Sigmoid colon (tissue), 3 donors: ENCODE data around the gene CHERP.

ENCODE experiments used
- POLR2A ChIP-seq, 2 donors: fragments of 450-650 bp; IDR thresholded peaks; one replicate each; pipeline ENCODE4 v1.6.1; 2016; ENCODE audit warnings: antibody characterized with exemption in 2 of 2, mild to moderate bottlenecking in 2 of 2, moderate library complexity in 2 of 2
- TF ChIP-seq, protein P1 (sequence below), 4 experiments: fragments of 450-650 bp in 3 of 4; fragments of 200-600 bp in 1 of 4; IDR thresholded peaks; one replicate each; pipeline ENCODE4 v1.5.1; 2016 to 2019; ENCODE audit warnings: antibody characterized with exemption in 4 of 4, mild to moderate bottlenecking in 3 of 4, moderate library complexity in 2 of 4

DNA sequence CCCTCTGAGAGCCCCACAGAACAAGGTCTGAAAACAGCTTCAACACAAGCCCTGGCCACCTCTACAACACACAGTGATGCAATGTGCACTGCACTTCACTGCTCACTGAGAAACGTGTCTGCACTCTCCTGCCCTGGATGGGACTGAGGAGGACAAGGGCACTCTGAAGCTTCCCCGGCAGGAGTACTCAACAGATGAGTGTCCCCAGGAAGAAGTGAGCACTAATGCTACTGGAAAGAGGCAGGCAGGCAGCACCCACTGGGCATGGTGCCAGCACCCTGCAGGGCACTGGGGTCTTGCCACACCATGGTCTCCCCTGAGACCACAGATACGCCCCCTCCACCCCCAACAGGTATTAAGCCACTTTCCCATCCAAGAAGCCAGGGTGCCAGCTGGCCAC, 47.7 kb upstream of the CHERP start:
- TF ChIP-seq POLR2A (IDR thresholded peaks at IDR 0.05) = no peak
- TF ChIP-seq, protein P1, sequence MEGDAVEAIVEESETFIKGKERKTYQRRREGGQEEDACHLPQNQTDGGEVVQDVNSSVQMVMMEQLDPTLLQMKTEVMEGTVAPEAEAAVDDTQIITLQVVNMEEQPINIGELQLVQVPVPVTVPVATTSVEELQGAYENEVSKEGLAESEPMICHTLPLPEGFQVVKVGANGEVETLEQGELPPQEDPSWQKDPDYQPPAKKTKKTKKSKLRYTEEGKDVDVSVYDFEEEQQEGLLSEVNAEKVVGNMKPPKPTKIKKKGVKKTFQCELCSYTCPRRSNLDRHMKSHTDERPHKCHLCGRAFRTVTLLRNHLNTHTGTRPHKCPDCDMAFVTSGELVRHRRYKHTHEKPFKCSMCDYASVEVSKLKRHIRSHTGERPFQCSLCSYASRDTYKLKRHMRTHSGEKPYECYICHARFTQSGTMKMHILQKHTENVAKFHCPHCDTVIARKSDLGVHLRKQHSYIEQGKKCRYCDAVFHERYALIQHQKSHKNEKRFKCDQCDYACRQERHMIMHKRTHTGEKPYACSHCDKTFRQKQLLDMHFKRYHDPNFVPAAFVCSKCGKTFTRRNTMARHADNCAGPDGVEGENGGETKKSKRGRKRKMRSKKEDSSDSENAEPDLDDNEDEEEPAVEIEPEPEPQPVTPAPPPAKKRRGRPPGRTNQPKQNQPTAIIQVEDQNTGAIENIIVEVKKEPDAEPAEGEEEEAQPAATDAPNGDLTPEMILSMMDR (IDR thresholded peaks at IDR 0.05) = no peak
